Endothelial cell of umbilical vein (primary cell): ENCODE measurements around the gene ENPP3.

Experiments used
- CTCF ChIP-seq, 2 donors: IDR thresholded peaks; 1 replicate in 1 of 2; 2 replicates in 1 of 2; pipeline ENCODE4 v1.5.1; 2011; ENCODE audit warnings: low read length in 2 of 2, mild to moderate bottlenecking in 2 of 2, moderate library complexity in 2 of 2, control low read depth in 1 of 2, inconsistent platforms in 1 of 2, low read depth in 1 of 2; ENCODE audit not compliant: insufficient read depth in 1 of 2; ENCODE audit errors: extremely low read depth in 1 of 2
- EZH2 ChIP-seq: IDR thresholded peaks from 2 replicates; pipeline ENCODE4 v1.6.1; 2012; ENCODE audit warnings: borderline replicate concordance, low read depth, mild to moderate bottlenecking, moderate library complexity, low read length, inconsistent platforms; ENCODE audit not compliant: severe bottlenecking
- GATA2 ChIP-seq: IDR thresholded peaks from 2 replicates; pipeline ENCODE4 v1.7.0; 2011; ENCODE audit warnings: low read depth, mild to moderate bottlenecking, moderate library complexity, mixed read lengths, low read length; ENCODE audit not compliant: insufficient read length, insufficient read depth
- JUN ChIP-seq: IDR thresholded peaks from 2 replicates; pipeline ENCODE4 v1.6.1; 2011; ENCODE audit warnings: borderline replicate concordance, low read depth; ENCODE audit not compliant: insufficient read length, insufficient read depth
- MAX ChIP-seq: IDR thresholded peaks from 2 replicates; pipeline ENCODE4 v1.6.1; 2011; ENCODE audit not compliant: insufficient read depth, insufficient read length
- POLR2A ChIP-seq: IDR thresholded peaks from 2 replicates; pipeline ENCODE4 v1.6.1; 2012; ENCODE audit warnings: low read depth, mild to moderate bottlenecking, control low read depth, low read length

DNA sequence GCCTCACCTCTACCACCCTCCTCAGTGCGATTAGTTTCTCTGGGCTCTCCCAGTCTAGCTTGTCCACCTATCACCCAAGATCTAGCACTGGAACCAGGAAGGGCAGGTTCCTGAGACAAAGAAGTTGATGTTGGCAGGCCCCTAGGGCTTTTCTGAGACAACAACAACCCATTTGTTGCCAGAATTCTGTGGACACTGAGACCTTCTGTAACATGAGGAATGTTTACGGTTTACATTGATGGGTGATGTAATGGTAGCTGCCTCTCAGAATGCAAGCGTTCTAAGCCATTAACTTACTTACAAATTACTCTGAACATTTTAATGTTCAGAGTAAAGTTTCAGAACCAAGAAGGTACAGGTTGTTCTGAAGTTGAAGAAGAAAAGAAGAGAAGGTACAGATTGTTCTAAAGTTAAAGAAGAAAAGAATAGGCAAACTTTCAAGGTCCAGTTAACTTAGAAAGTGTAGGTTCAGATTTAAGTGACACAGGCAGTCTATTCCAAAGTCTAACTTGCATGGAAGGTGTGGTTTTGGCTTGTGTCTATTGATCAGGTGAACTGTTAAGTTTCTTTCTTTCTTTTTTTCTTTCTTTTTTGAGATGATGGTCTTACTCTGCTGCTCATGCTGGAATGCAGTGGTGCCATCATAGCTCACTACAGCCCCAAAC lies 5.3 kb upstream of the ENPP3 start:
- TF ChIP-seq EZH2 (no peak), POLR2A (no peak), CTCF (IDR thresholded peaks at IDR 0.05; ENCODE audit: extremely low read depth in 1 of 2, insufficient read depth in 1 of 2, low read depth in 1 of 2, low read length in 2 of 2) (no peak), JUN (no peak), GATA2 (no peak), MAX (no peak)
